A549 (cell line): Measurements from ENCODE around the gene SLC9A2.

Source experiments
- CHD2 ChIP-seq: fragments of 150-350 bp; IDR thresholded peaks from 2 replicates; pipeline ENCODE4 v1.6.1; 2014; ENCODE audit warnings: low read length; ENCODE audit not compliant: partially characterized antibody
- CTCF ChIP-seq: fragments of >200 bp; sonication (Bioruptor Twin); formaldehyde crosslinking; IDR thresholded peaks from 3 replicates; pipeline ENCODE4 v1.5.1; 2016
- HEYL ChIP-seq: fragments of 250-450 bp; sonication (Bioruptor Pico); IDR thresholded peaks from 2 replicates; pipeline ENCODE4 v1.8.0; 2021; ENCODE audit warnings: mild to moderate bottlenecking, moderate library complexity
- HMGXB4 ChIP-seq: fragments of 250-450 bp; sonication (Bioruptor Pico); IDR thresholded peaks from 2 replicates; pipeline ENCODE4 v1.5.0; 2021; ENCODE audit warnings: mild to moderate bottlenecking, moderate library complexity, borderline replicate concordance
- MAZ ChIP-seq: fragments of 150-350 bp; IDR thresholded peaks from 2 replicates; pipeline ENCODE4 v1.6.1; 2014; ENCODE audit warnings: antibody characterized with exemption, low read depth, low read length, borderline replicate concordance
- POLR2A ChIP-seq: IDR thresholded peaks from 2 replicates; pipeline ENCODE4 v1.6.1; 2012; ENCODE audit warnings: mild to moderate bottlenecking, low read length
- RARB ChIP-seq: fragments of 250-450 bp; sonication (Bioruptor Pico); IDR thresholded peaks from 2 replicates; pipeline ENCODE4 v1.8.0; 2021; ENCODE audit warnings: mild to moderate bottlenecking, moderate library complexity
- ZFP36 ChIP-seq: fragments of 450-650 bp; IDR thresholded peaks from 2 replicates; pipeline ENCODE4 v1.6.1; 2014; ENCODE audit warnings: borderline replicate concordance; ENCODE audit not compliant: partially characterized antibody
- TF ChIP-seq, protein P1 (sequence below): fragments of 450-650 bp; IDR thresholded peaks from 2 replicates; pipeline ENCODE4 v1.6.1; 2014; ENCODE audit warnings: antibody characterized with exemption
- TF ChIP-seq, protein P2 (sequence below): IDR thresholded peaks from 2 replicates; pipeline ENCODE4 v1.6.1; 2012

GRCh38 chr2:102758439-102758838, 139.1 kb downstream of the SLC9A2 start:
- TF ChIP-seq HEYL (no peak), CHD2 (no peak), POLR2A (no peak), ZFP36 (no peak), MAZ (no peak), CTCF (no peak), RARB (CRISPR knock-in tag) (no peak), HMGXB4 (CRISPR knock-in tag) (no peak)
- TF ChIP-seq, protein P1, sequence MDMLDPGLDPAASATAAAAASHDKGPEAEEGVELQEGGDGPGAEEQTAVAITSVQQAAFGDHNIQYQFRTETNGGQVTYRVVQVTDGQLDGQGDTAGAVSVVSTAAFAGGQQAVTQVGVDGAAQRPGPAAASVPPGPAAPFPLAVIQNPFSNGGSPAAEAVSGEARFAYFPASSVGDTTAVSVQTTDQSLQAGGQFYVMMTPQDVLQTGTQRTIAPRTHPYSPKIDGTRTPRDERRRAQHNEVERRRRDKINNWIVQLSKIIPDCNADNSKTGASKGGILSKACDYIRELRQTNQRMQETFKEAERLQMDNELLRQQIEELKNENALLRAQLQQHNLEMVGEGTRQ = no peak
- TF ChIP-seq, protein P2, sequence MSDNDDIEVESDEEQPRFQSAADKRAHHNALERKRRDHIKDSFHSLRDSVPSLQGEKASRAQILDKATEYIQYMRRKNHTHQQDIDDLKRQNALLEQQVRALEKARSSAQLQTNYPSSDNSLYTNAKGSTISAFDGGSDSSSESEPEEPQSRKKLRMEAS = no peak
